Stimulated activated CD4-positive, alpha-beta T cell treated with anti-CD3 and anti-CD28 coated beads, TNF-alpha, amount 100 ng/mL, for 24 hours (primary cell): ENCODE data around the gene KIRREL1.

Experiments used
- DNase-seq, 3 experiments: peaks; one replicate each; pipeline ENCODE4 v3.0.0-alpha.2; 2020; ENCODE audit warnings: low read depth in 3 of 3

Gene KIRREL1

DNA sequence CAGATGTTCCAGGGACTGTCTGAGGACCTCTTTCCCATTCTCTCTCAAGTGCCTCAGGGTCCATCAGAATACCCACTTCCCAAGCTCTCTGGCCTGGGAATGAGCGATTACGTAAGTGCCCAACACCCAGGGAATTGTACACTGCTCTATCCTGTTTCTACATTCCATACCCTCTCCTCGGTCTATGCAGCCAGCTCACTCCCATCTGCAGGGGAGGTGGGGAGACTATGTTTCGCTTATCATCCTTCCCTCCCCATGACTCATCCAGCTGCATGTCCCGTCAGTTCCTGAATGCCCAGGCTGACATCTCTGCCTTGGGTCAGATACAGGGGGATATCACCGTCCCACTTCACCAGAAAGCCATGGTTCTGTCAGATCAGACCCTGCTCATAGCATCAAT, 152.7 kb downstream of the KIRREL1 start:
- DNase-seq, result no peak

DNA sequence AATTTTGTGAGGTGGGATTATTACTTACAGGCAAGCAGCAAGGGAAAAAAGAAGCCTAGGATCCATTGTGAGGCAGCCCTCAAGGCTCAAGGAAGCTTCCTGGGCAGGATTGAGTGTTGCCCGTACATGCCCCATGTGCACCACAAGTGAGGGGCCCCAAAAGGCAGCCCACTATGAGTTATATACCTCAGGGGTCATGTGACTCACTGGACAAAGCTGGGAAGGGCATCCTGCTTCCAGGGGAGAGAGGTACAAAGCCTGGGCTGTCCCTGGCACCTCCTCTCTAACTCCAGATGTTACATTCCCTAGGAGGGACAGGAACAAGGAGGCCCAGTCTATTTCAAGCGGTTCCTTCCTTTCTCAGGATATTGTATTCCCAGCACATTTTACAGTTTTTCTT, 153.3 kb downstream of the KIRREL1 start:
- DNase-seq, result no peak

DNA sequence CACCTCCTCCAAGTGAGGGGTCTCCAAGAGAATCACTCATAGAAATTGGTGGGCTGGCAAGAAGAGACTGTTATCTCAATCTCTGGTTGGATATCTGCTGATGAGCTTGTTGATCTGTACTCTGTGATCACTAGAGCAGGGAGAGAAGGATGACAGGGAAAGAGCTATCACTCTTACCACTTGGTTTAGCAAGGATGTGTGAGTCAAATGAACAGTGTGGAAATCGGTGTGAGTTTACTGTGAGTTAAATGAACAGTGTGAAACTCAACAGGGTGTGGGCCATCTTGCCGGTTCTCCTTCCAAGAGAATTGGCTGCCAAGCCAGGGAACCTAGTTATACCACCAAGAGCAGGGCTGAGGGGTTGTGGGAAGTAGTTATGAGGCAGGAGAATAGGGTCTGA, 154.0 kb downstream of the KIRREL1 start:
- no peak for DNase-seq

DNA sequence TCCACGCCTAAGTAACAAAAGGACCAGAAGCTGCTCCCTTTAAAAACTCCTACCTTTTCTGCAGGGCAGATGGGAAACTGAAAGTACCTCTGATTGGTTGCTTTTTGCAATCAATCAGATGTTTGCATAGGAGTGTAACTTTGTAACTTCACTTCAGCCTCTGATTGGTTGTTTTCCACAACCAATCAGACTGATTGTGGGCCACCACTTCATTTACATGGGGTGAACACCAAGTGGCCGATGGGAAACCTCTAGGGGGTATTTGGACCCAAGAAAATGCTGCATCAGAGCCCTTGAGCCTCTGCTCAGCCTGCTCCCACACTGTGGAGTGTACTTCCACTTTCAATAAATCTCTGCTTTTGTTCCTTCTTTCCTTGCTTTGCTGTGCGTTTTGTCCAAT, 154.4 kb downstream of the KIRREL1 start:
- DNase-seq, result no peak

DNA sequence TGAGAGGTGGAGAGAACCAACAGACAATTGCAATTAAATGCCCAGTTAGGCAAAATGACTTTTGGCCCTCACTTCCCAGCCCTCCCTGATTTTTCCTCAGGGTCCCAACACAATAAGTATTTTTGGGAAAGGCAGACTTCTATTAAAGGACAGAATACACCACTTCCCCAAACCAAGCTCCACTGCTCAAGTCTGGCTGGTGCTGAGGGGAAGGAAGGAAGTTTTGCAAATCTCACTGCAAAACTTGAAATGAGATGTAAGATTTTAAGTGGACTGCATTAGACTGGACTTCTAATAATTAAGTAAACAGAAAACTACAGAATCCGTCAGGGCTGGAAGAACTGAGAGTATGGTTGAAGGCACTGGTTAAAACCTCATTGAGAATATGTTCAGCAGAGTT, 155.0 kb downstream of the KIRREL1 start:
- no peak for DNase-seq

DNA sequence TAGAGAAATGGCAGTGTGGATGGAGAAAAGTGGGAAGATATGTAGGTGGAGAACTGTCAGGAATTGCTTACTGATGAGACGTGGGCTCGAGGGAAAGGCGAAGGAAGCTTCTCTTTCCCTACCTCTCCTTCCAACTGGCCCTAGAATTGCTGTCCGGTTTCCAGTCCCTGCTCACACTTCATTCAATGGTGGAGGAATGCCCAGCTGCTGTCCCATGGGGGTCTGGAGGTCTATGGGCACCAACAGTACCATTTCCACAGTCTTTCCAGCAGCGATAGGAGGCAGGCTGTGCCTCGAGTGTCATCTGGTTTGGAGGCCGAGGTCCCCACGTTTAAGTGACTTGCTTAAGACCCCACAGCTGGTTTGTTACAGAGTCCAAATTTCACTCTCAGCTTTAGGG, 155.7 kb downstream of the KIRREL1 start:
- DNase-seq, result no peak
